ENCODE results near the gene PACRG.

GRCh38 chr6:163327165-163327880, 599.5 kb downstream of the PACRG start:
- TF ChIP-seq CTCF (IDR thresholded peaks at IDR 0.05) = no peak
- TF ChIP-seq POLR2A (IDR thresholded peaks at IDR 0.05) = no peak
